Lower leg skin (tissue), 3 donors: ENCODE results near the gene SULT4A1.

Experiments used
- CTCF ChIP-seq, 3 donors: fragments of 450-650 bp; IDR thresholded peaks; one replicate each; pipeline ENCODE4 v1.5.1; 2016; ENCODE audit warnings: antibody characterized with exemption in 3 of 3, mild to moderate bottlenecking in 3 of 3, moderate library complexity in 2 of 3
- POLR2A ChIP-seq, 2 donors: fragments of 450-650 bp; IDR thresholded peaks; one replicate each; pipeline ENCODE4 v1.6.1; 2016 to 2017; ENCODE audit warnings: antibody characterized with exemption in 2 of 2, mild to moderate bottlenecking in 1 of 2, moderate library complexity in 1 of 2

DNA sequence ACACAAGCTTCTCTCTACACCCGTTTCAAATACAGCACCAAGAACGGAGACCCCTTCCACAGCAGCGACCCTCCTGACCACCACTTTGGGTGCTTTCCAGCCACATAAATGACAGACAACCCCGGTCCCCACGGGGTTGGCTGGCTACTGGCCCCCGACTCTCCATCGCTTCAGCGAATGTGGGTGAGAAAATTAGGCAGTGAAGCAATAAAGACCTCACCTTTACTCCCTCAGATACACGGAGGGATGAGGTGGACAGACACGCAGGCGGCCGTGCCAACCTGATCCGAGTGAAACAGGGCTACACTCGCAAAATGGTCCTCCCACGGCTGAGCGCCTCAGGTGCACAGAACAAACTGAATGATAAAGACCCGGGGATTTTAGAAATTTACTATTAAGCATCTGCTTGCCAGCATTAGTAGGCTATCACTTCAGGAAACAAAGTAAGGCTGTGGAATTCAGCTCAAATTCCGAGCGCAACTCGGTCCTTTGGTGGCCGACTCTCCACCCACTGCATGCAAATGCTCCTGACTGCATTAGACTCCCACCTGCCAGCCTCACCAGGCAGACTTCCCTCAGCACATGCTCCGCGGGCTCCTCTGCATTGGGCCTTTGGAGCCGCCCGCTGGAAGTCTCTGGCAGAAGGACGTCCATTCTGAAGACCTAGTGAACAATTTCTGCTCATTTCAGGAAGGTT, 37.4 kb downstream of the SULT4A1 start:
- TF ChIP-seq CTCF (IDR thresholded peaks at IDR 0.05) (no peak), POLR2A (IDR thresholded peaks at IDR 0.05) (no peak)
